T-helper 1 cell treated with Interleukin-12 subunit alpha and Interleukin-12 subunit beta and Interleukin-4 antibody, amounts not matched to agents 30 ng/mL and 1 ng/mL, for 36 hours (primary cell): ENCODE data around the gene AICDA. TPM values are rescaled to one million over a fixed set of nuclear protein-coding genes. Genes with fewer than 3 reads are reported as not detected.
"Not testable (repeated sequence)": the region's sequence is repeated elsewhere in the genome, so short reads cannot be mapped to it uniquely, and the experiment has no call there.

Source experiments
- intact Hi-C: fragments of 100-400 bp; cut with micrococcal nuclease; formaldehyde crosslinking; loops from one replicate; pipeline ENCODE4 v1.15.1; 2024
- total RNA-seq: library from RNA; stranded (reverse); gene quantifications from 2 replicates; pipeline ENCODE4 v1.2.3, GENCODE V29; 2022

Gene AICDA
- 0.17 TPM in 1 of 2 replicates, not detected in the other for total RNA-seq

GRCh38 chr12:8612629-8613028 lies at the start of gene AICDA:
Gene AICDA, minus strand, starts transcription at chr12:8612859. Its CDS starts 92 bp downstream, at chr12:8612767.
- intact Hi-C loops = no loop called here

GRCh38 chr12:8661751-8662150 lies 49.1 kb upstream of the AICDA start:
- intact Hi-C loops = no loop called here

GRCh38 chr12:8661016-8661415 lies 48.4 kb upstream of the AICDA start:
- intact Hi-C loops = no loop called here

- intact Hi-C loops = no loop called here
Observed at GRCh38 chr12:8658346-8658745, 45.7 kb upstream of the AICDA start.

- intact Hi-C loops = no loop called here
Observed at GRCh38 chr12:8655421-8655820, 42.8 kb upstream of the AICDA start.

- intact Hi-C loops = loop anchor here (1.0 to 10.0 kb wide), 3 partner anchors 156 to 716 kb away; no protein-coding TSS in a partner anchor
Observed at GRCh38 chr12:8648576-8649205, 36.0 kb upstream of the AICDA start.

- intact Hi-C loops = loop anchor here (1.0 to 10.0 kb wide), 3 partner anchors 155 to 717 kb away; no protein-coding TSS in a partner anchor
Observed at GRCh38 chr12:8647968-8648367, 35.3 kb upstream of the AICDA start.

GRCh38 chr12:8644345-8645248 lies 31.9 kb upstream of the AICDA start:
- intact Hi-C loops = loop anchor here (1.0 to 10.0 kb wide), 2 partner anchors 306 to 720 kb away; no protein-coding TSS in a partner anchor

GRCh38 chr12:8642775-8643174 lies 30.1 kb upstream of the AICDA start:
- intact Hi-C loops = loop anchor here (10.0 kb wide), 1 partner anchor 722 kb away; no protein-coding TSS in a partner anchor

- intact Hi-C loops = loop anchor here (10.0 kb wide), 1 partner anchor 725 kb away; no protein-coding TSS in a partner anchor
Observed at GRCh38 chr12:8639936-8640335, 27.3 kb upstream of the AICDA start.

GRCh38 chr12:8638951-8639350 lies 26.3 kb upstream of the AICDA start:
- intact Hi-C loops = no loop called here

- intact Hi-C loops = no loop called here
Observed at GRCh38 chr12:8637666-8638065, 25.0 kb upstream of the AICDA start.

- intact Hi-C loops = no loop called here
Observed at GRCh38 chr12:8637244-8637643, 24.6 kb upstream of the AICDA start.

GRCh38 chr12:8636581-8636980 lies 23.9 kb upstream of the AICDA start:
- intact Hi-C loops = no loop called here

- intact Hi-C loops = not testable (repeated sequence)
Observed at GRCh38 chr12:8636007-8636346, 23.3 kb upstream of the AICDA start.

- intact Hi-C loops = not testable (repeated sequence)
Observed at GRCh38 chr12:8635342-8636006, 22.8 kb upstream of the AICDA start.

GRCh38 chr12:8630131-8630530 lies 17.5 kb upstream of the AICDA start:
- intact Hi-C loops = no loop called here

- intact Hi-C loops = no loop called here
Observed at GRCh38 chr12:8629486-8630033, 16.9 kb upstream of the AICDA start.

- intact Hi-C loops = no loop called here
Observed at GRCh38 chr12:8628731-8629130, 16.1 kb upstream of the AICDA start.

GRCh38 chr12:8624750-8625149 lies 12.1 kb upstream of the AICDA start:
- intact Hi-C loops = not testable (repeated sequence)

- intact Hi-C loops = no loop called here
Observed at GRCh38 chr12:8622646-8623045, 10.0 kb upstream of the AICDA start.
